GM12872 (cell line): Measurements from ENCODE around the gene UBASH3B.

ENCODE experiments used
- CTCF ChIP-seq: IDR thresholded peaks from 3 replicates; pipeline ENCODE4 v1.5.1; 2011; ENCODE audit warnings: low read depth, mild to moderate bottlenecking, low read length, moderate library complexity; ENCODE audit not compliant: insufficient read depth

The UBASH3B gene

DNA sequence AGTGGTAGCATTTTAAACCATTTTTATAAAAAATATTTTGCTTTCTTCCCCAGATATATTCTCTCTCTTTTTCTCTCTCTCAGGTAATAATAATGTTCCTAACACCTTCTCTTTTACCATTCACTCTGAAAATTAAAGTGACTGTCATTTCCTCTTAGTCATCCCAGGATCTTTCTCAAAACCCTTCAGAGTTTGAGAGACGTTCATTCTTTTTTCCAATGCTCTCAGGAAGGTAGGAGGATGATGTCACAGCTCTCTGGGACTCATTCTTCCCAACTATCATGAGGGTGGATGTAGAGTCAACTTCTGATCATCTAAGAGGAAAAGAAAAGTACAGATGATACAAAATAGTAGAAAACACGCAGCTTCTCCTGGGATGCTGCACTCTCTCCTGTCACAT, 122.6 kb downstream of the UBASH3B start:
- no peak for TF ChIP-seq CTCF

DNA sequence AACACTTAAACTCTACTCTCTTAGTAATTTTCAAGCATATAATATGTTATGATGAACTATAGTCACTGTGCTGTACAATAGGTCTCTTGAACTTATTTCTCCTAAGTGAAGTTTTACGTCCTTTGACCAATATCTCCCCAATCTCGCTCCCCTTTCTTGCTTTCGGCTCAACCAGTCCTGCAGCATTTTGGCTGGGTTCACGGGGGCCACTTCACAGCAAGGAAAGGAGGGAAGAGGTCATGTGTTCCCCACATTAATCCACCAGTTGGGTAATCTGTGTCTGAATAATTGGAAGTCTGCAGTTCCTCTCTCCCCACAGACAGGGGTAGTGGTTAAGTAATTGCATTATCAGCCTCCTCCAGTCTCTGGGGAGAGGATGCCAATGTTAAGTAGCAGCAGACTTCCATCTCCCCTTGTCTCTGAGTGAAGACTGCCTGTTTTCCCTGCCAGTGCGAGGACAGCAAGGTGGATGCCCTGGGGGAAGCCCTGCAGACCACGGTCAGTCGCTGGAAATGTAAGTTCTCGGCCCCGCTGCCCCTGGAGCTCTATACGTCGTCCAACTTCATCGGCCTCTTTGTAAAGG, 123.6 kb downstream of the UBASH3B start:
- TF ChIP-seq CTCF = no peak

GRCh38 chr11:122780296-122780949, 124.9 kb downstream of the UBASH3B start:
- TF ChIP-seq CTCF = no peak

DNA sequence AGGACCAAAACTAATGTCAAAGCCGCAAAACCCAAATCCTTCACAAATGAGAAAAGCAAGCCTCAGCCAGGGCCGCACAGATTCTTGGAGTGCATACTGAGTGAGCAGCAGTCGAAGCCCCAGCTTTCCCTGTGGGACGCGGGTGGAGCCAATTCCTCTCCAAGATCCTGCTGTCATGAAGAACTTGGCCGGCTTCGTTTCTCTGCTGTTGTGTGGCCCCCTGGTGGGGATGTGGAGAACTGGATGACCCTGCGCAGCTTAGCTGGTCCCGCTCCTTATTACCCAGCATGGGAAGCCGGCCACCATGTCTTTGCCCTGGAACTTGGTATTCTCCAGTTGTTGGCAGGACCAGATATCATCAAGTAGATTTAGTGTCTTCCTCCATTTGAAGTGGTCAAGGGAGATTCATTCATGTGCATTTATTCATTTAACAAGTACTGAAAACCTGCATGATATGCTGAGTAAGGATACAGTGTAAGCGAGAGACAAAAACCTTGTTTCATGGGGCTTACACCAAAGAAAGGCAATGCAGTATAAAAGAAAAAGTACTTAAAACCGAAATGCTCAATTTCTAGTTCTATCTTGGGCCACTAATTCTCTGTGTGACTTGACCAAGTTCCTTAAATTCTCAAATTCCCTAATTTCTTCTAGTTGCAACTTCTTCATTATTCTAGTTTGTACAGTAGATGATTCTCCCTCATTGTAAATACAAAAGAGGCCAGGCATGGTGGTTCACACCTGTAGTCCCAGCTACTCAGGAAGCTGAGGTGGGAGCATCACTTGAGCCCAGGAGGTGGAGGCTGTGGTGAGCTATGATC, 126.1 kb downstream of the UBASH3B start:
- TF ChIP-seq CTCF = peak; percentile 92

GRCh38 chr11:122782222-122782621, 126.7 kb downstream of the UBASH3B start:
- no peak for TF ChIP-seq CTCF

DNA sequence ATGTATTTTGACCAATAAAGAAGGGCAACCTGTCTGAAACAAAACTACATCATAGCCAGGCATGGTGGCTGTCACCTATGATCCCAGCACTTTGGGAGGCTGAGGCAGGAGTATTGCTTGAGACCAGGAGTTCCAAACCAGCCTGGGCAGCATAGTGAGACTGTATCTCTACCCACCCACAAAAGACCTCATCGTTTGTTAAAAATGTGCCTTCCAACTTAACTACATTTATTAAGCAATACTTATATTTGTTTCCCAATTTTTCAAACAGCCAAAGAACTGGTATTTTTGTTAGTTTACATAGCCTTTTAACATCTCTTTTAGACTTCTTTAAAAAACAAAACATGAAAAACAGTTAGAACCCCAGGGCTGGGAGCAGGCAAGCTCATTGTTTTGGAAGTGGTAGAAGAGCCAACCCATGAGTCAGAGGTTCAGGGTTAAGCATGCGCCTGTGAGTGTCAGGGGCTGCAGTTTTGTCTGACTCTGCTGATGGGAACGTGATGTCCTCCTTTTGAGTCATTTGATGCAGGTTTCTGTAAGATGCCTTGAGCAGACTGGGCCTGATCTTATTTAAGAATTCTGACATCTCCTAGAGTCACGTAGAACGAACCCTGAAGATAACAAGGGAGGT, 128.9 kb downstream of the UBASH3B start:
- no peak for TF ChIP-seq CTCF

- no peak for TF ChIP-seq CTCF
These were observed 129.6 kb downstream of the UBASH3B start for GRCh38 chr11:122785031-122785541.
